GM18520 (cell line): ENCODE results near the gene FGR.

ENCODE experiments used
- ATAC-seq: cut with Tn5 transposase; IDR thresholded peaks from one replicate; pipeline ENCODE4 v1.9.1; 2021; ENCODE audit not compliant: unreplicated experiment

The FGR gene

DNA sequence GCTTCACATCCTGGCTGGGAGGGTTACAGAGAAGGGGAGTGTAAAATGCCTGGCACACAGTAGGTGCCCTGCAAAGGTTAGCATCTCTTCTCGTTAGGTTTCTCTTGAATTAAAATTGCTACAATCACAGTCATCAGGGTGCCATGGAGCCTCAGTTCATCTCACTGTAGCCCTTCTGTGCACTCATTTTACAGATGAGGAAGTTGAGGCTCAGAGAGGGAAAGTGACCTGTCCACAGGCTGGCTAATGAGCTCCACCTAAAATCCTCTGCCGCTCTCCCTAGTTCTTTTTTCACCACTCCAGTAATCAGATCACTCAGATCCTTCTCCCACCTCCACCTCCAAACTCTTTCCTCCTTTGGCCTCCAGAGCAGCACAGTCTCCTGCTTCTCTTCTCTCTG, 17.6 kb downstream of the FGR start:
- no peak for ATAC-seq

DNA sequence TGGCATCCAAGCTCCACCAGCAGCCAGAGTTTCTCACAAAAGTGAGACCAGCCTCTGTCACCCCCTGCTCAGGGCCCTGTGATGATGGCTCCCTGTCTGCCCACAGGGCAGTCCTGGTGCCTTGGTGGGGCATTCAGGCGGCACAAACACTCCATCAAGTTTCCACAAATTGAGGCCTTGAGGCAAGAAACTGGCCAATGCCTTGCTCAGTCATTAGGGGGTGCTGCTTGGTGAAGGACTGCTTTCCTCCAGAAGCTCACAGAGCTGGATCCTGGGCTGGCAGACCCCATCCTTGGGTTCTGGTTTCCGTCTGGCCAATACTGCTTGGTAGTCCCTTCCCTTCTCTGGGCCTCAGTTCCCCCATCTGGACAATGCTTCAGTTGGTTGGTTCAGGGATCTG, 18.5 kb downstream of the FGR start:
- ATAC-seq = no peak

DNA sequence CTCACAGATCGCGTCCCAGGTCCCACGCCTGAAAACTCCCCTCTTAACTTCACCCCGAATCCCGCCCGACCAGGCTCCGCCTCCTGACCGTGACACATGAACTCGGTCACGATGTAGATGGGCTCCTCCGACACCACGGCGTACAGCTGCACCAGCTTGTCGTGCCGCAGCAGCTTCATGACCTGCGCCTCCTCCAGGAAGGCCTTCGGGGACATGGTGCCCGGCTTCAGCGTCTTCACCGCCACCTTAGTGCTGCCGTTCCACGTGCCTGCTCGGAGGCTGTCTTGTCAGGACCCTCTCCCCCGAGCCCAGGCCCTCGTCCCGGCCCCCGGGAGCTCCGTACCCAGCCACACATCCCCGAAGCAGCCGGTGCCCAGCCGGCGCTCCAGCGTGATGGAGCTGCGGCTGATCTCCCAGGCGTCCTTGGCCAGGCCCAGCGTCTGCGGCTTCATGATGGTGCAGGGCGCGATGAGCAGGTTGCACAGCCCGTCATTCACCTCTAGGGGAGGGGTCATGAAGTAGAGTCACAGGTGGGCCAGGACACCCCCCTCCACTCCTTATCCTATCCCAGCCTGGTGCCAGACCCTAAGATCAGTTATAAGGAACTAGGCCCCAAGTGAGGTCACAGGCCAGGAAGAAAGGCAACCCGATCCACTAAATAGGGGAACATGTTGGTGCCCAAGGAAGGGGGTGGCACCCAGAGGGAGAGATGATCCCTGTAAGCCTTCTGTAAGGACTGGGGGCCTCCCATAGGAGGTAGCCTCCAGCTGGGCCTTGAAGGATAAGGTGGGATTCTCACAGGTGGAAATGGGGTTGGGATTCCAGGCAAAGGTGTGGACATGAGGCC, 19.4 kb downstream of the FGR start:
- ATAC-seq = no peak

GRCh38 chr1:27614625-27615344, 20.2 kb downstream of the FGR start:
- ATAC-seq = no peak

GRCh38 chr1:27614043-27614624, 20.9 kb downstream of the FGR start:
- ATAC-seq = no peak

DNA sequence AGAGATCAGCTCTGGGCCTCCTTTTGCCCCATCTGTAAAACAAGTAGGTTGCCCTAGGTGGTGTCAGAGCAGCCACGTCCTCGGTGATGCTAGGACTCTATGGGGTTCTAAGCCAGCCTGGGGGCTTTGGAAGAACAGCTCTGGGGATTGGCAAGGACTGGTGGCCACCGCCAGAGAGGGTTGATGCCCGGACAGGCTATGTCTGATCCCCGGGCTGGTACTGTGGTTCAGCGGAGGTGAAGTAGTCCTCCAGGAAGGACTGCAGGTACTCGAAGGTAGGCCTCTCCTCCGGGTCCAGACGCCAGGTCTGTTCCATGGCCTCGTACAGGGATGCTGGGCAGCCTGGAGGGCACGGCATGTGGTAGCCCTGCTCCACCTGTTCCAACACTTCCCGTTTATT, 22.3 kb downstream of the FGR start:
- ATAC-seq = no peak

GRCh38 chr1:27611450-27611849, 23.5 kb downstream of the FGR start:
- no peak for ATAC-seq

DNA sequence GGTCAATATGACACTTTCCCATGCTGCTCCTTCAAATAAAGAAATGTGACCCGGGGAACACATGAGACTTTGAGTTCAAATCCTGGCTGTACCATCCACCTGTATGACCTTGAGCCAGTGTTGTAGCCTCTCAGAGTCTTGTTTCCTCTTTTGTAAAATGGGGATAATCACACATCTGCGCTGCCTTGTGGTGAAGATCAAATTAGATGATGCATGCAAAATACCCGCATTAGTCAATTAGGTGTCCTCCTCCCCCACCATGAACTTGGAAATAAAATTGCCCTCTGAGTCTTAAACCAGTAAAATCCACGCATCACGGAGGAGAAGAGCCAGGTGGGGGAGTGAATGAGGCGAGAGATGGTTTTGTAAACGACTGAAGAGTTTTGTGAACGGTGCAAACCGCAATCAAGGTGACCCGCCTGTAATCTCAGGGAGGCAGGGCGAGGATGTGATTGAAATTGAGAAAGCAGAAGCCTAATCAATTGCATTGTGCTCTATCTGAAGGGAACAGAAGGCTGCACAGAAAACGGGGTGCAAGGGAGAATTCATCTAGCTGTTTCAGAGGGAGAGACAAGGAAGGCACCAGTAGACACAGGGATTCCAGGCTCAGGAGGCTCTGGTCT, 25.3 kb downstream of the FGR start:
- no peak for ATAC-seq

GRCh38 chr1:27609210-27609555, 25.8 kb downstream of the FGR start:
- ATAC-seq = no peak

GRCh38 chr1:27607239-27607804, 27.7 kb downstream of the FGR start:
- ATAC-seq = no peak

GRCh38 chr1:27606708-27607238, 28.2 kb downstream of the FGR start:
- ATAC-seq = no peak

- no peak for ATAC-seq
Observed at GRCh38 chr1:27605796-27606707, 28.9 kb downstream of the FGR start.

- ATAC-seq = no peak
Observed at GRCh38 chr1:27605300-27605766, 29.7 kb downstream of the FGR start.

GRCh38 chr1:27604579-27605299, 30.2 kb downstream of the FGR start:
- ATAC-seq = no peak

GRCh38 chr1:27603681-27604578, 31.1 kb downstream of the FGR start, which contains the start of gene AHDC1:
Gene AHDC1, minus strand, starts transcription at chr1:27604144. Its CDS starts 52,029 bp downstream, at chr1:27552115.
- peak; percentile 54 for ATAC-seq

GRCh38 chr1:27603309-27603680, 31.7 kb downstream of the FGR start:
- no peak for ATAC-seq

GRCh38 chr1:27602462-27603308, 32.3 kb downstream of the FGR start:
- no peak for ATAC-seq
